Measurements from ENCODE around the gene APLNR.

Gene APLNR

DNA sequence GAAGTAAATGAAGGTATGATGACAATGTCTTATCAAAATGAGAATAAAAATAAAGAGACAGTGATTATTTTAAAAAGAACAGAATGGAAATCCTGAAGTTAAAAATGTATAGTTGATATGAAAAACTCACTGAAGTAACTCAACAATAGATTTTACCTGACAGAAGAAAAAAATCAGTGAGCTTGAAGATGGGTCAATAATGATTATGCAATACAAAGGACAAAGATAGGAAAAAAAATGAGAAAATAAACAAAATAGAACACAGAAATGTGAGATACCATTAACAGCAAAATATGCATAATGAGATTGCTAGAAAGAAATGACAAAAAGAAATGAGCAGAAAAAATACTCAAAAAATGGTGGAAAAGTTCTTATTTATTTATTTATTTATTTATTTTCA is 19.1 kb upstream of the APLNR start:
- H3K79me2 ChIP-seq (ENCODE audit: control insufficient read depth, insufficient read depth, low read length, poor library complexity) = no peaks in the 10 kb centered on the region
- peaks cover 5% of the 10 kb centered on the region for H3K79me1 ChIP-seq (ENCODE audit: low read length)
- DNase-seq = no peak
- no peak overlapping the region for H3K14ac ChIP-seq (ENCODE audit: low read length)
- no peak overlapping the region for H3K23ac ChIP-seq (ENCODE audit: low read length)
- H4K8ac ChIP-seq (ENCODE audit: low read depth, low read length) = no peak overlapping the region
- H2BK5ac ChIP-seq (ENCODE audit: low read depth, low read length, poor library complexity) = no peak overlapping the region
- H2AFZ ChIP-seq (ENCODE audit: insufficient read depth, low read length, poor library complexity) = no peak overlapping the region
- H3K9me3 ChIP-seq (ENCODE audit: insufficient read depth, low read depth, low read length) = no peaks in the 10 kb centered on the region
- H4K12ac ChIP-seq (ENCODE audit: low read depth, low read length) = no peak overlapping the region
- peaks cover 0 to 13% of the 10 kb centered on the region in 2 experiments for H3K4me1 ChIP-seq (ENCODE audit: control insufficient read depth in 1 of 2, insufficient read depth in 2 of 2, low read length in 2 of 2)
- no peak overlapping the region for H4K91ac ChIP-seq (ENCODE audit: low read depth, low read length)
- H2AK5ac ChIP-seq (ENCODE audit: low read length) = no peak overlapping the region
- H3K27me3 ChIP-seq (ENCODE audit: insufficient read depth, low read length) = no peaks in the 10 kb centered on the region
- no peak overlapping the region for H3K9ac ChIP-seq (ENCODE audit: low read length)
- no peak overlapping the region for H3K4me3 ChIP-seq (ENCODE audit: low read depth, low read length)
- H2BK120ac ChIP-seq (ENCODE audit: insufficient read depth, low read length, poor library complexity) = no peak overlapping the region
- no peak overlapping the region for H3K27ac ChIP-seq (ENCODE audit: low read depth, low read length)
- H3K4me2 ChIP-seq (ENCODE audit: low read length) = no peak overlapping the region
- H3K36me3 ChIP-seq (ENCODE audit: control insufficient read depth in 1 of 2, insufficient read depth in 2 of 2, low read length in 2 of 2) = no peaks in the 10 kb centered on the region
- no peak overlapping the region for H3K4ac ChIP-seq (ENCODE audit: low read depth, low read length)
- H3K18ac ChIP-seq (ENCODE audit: low read length) = no peak overlapping the region
- no peak overlapping the region for H2BK12ac ChIP-seq (ENCODE audit: low read length)

DNA sequence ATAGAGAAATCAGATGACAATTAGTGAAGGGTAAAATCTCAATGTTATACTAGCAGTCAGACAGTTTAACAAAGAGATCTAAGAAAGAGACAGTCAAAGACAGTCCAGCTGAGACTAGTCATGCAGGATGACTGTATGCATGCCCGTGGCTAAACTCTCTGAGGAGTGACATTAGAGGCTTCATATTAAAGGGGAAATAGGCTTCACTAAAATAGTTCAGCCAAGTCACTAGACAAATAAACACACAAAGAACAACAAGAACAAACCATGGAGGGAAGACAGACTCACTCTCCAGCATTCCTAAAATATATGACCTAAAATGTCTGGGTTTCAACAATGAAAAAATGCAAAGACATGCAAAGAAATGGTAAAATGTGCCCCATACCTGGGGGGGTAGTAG is 18.6 kb upstream of the APLNR start:
- Histone ChIP-seq H3K9me3 (ENCODE audit: insufficient read depth, low read depth, low read length) (no peaks in the 10 kb centered on the region), H3K9ac (ENCODE audit: low read length) (no peak overlapping the region), H3K4me2 (ENCODE audit: low read length) (no peak overlapping the region), H2AK5ac (ENCODE audit: low read length) (no peak overlapping the region), H4K8ac (ENCODE audit: low read depth, low read length) (no peak overlapping the region), H3K18ac (ENCODE audit: low read length) (no peak overlapping the region), H3K4me1 (ENCODE audit: control insufficient read depth in 1 of 2, insufficient read depth in 2 of 2, low read length in 2 of 2) (peaks cover 0 to 16% of the 10 kb centered on the region in 2 experiments), H3K79me1 (ENCODE audit: low read length) (peaks cover 7% of the 10 kb centered on the region), H2BK5ac (ENCODE audit: low read depth, low read length, poor library complexity) (no peak overlapping the region), H3K36me3 (ENCODE audit: control insufficient read depth in 1 of 2, insufficient read depth in 2 of 2, low read length in 2 of 2) (no peaks in the 10 kb centered on the region), H4K12ac (ENCODE audit: low read depth, low read length) (no peak overlapping the region), H3K27me3 (ENCODE audit: insufficient read depth, low read length) (no peaks in the 10 kb centered on the region), H3K27ac (ENCODE audit: low read depth, low read length) (peak overlapping the region; percentile 88), H3K14ac (ENCODE audit: low read length) (no peak overlapping the region), H3K79me2 (ENCODE audit: control insufficient read depth, insufficient read depth, low read length, poor library complexity) (no peaks in the 10 kb centered on the region), H2BK120ac (ENCODE audit: insufficient read depth, low read length, poor library complexity) (no peak overlapping the region), H4K91ac (ENCODE audit: low read depth, low read length) (no peak overlapping the region), H3K23ac (ENCODE audit: low read length) (no peak overlapping the region), H2AFZ (ENCODE audit: insufficient read depth, low read length, poor library complexity) (no peak overlapping the region), H2BK12ac (ENCODE audit: low read length) (no peak overlapping the region), H3K4ac (ENCODE audit: low read depth, low read length) (no peak overlapping the region), H3K4me3 (ENCODE audit: low read depth, low read length) (no peak overlapping the region)
- peak; percentile 58 to 84 for DNase-seq
- no CpG with 5 or more reads among the region's 1 CpG for WGBS (ENCODE audit: extremely low coverage, insufficient coverage, insufficient read length)

DNA sequence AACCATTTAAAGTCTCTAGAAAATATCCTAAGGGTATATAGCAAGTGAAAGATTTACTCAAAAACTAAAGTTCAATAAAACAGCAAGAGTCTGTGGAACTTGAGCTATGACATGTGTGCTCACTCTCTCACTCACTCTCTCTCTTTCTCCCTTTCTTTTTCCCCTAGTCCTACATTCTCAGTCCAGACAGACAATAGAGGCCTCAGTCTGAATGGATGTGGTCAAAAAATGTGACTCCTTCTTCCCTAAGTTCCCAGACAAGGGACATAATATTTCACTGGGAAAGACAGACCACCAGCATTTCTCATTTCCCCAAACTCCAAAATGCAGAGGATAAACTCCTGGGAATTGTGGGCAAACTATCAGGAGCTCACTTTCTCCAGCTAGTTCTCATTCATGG is 17.6 kb upstream of the APLNR start:
- DNase-seq = no peak
- no peak overlapping the region for H4K12ac ChIP-seq (ENCODE audit: low read depth, low read length)
- peak overlapping the region; percentile 82 for H4K91ac ChIP-seq (ENCODE audit: low read depth, low read length)
- peaks cover 7% of the 10 kb centered on the region for H3K79me1 ChIP-seq (ENCODE audit: low read length)
- H4K8ac ChIP-seq (ENCODE audit: low read depth, low read length) = peak overlapping the region; percentile 26
- H2BK12ac ChIP-seq (ENCODE audit: low read length) = peak overlapping the region; percentile 15
- H2AK5ac ChIP-seq (ENCODE audit: low read length) = peak overlapping the region; percentile 54
- H3K18ac ChIP-seq (ENCODE audit: low read length) = no peak overlapping the region
- no peaks in the 10 kb centered on the region for H3K27me3 ChIP-seq (ENCODE audit: insufficient read depth, low read length)
- H3K9me3 ChIP-seq (ENCODE audit: insufficient read depth, low read depth, low read length) = no peaks in the 10 kb centered on the region
- peaks cover 0 to 16% of the 10 kb centered on the region in 2 experiments for H3K4me1 ChIP-seq (ENCODE audit: control insufficient read depth in 1 of 2, insufficient read depth in 2 of 2, low read length in 2 of 2)
- peak overlapping the region; percentile 29 for H3K14ac ChIP-seq (ENCODE audit: low read length)
- H3K27ac ChIP-seq (ENCODE audit: low read depth, low read length) = peak overlapping the region; percentile 88
- no peak overlapping the region for H3K4me3 ChIP-seq (ENCODE audit: low read depth, low read length)
- peak overlapping the region; percentile 39 for H3K4ac ChIP-seq (ENCODE audit: low read depth, low read length)
- H3K36me3 ChIP-seq (ENCODE audit: control insufficient read depth in 1 of 2, insufficient read depth in 2 of 2, low read length in 2 of 2) = no peaks in the 10 kb centered on the region
- no peak overlapping the region for H2AFZ ChIP-seq (ENCODE audit: insufficient read depth, low read length, poor library complexity)
- H2BK5ac ChIP-seq (ENCODE audit: low read depth, low read length, poor library complexity) = peak overlapping the region; percentile 82
- H3K4me2 ChIP-seq (ENCODE audit: low read length) = no peak overlapping the region
- H2BK120ac ChIP-seq (ENCODE audit: insufficient read depth, low read length, poor library complexity) = peak overlapping the region; percentile 82
- no peak overlapping the region for H3K9ac ChIP-seq (ENCODE audit: low read length)
- H3K23ac ChIP-seq (ENCODE audit: low read length) = no peak overlapping the region
- H3K79me2 ChIP-seq (ENCODE audit: control insufficient read depth, insufficient read depth, low read length, poor library complexity) = no peaks in the 10 kb centered on the region

DNA sequence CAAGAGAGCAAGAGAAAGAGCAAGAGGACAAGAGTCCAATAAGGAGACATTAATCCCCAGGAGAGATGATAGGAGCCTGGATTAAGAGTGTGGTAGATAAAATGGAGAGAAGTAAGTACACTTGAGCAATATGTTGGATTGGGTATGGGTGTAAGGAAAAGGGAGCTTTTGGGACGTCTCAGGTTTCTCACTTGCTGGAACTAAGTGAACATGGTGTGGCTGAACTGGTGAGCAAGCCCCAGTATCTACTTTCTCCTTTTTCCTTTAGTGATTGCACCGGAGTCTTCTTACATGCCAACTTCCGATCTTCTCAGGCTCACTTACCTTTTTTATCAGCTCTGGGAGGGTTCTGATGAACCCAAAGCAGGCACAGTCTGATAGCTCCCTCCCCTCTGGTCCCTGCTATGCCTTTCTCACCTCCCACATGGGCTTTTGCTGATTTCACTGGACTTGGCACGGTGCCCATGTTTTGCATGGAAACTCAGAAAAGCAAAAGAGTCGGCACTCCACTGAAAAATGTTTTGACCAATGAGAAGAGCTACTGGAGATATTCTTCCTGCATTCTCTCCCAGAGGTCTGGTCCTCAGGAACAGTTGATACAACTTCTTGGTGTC is 14.5 kb upstream of the APLNR start:
- WGBS (ENCODE audit: extremely low coverage, insufficient coverage, insufficient read length) = no CpG with 5 or more reads among the region's 5 CpGs
- Histone ChIP-seq H3K14ac (ENCODE audit: low read length) (no peak overlapping the region), H3K4me3 (ENCODE audit: low read depth, low read length) (no peak overlapping the region), H3K4ac (ENCODE audit: low read depth, low read length) (no peak overlapping the region), H2BK120ac (ENCODE audit: insufficient read depth, low read length, poor library complexity) (no peak overlapping the region), H3K23ac (ENCODE audit: low read length) (no peak overlapping the region), H3K36me3 (ENCODE audit: control insufficient read depth in 1 of 2, insufficient read depth in 2 of 2, low read length in 2 of 2) (no peaks in the 10 kb centered on the region), H4K8ac (ENCODE audit: low read depth, low read length) (no peak overlapping the region), H2AK5ac (ENCODE audit: low read length) (no peak overlapping the region), H4K91ac (ENCODE audit: low read depth, low read length) (peak overlapping the region; percentile 77), H3K27me3 (ENCODE audit: insufficient read depth, low read length) (no peaks in the 10 kb centered on the region), H3K27ac (ENCODE audit: low read depth, low read length) (no peak overlapping the region), H3K9ac (ENCODE audit: low read length) (no peak overlapping the region), H3K79me1 (ENCODE audit: low read length) (peaks cover 7% of the 10 kb centered on the region), H3K79me2 (ENCODE audit: control insufficient read depth, insufficient read depth, low read length, poor library complexity) (no peaks in the 10 kb centered on the region), H3K18ac (ENCODE audit: low read length) (no peak overlapping the region), H3K9me3 (ENCODE audit: insufficient read depth, low read depth, low read length) (no peaks in the 10 kb centered on the region), H2BK12ac (ENCODE audit: low read length) (no peak overlapping the region), H2AFZ (ENCODE audit: insufficient read depth, low read length, poor library complexity) (no peak overlapping the region), H3K4me2 (ENCODE audit: low read length) (no peak overlapping the region), H4K12ac (ENCODE audit: low read depth, low read length) (no peak overlapping the region), H2BK5ac (ENCODE audit: low read depth, low read length, poor library complexity) (no peak overlapping the region), H3K4me1 (ENCODE audit: control insufficient read depth in 1 of 2, insufficient read depth in 2 of 2, low read length in 2 of 2) (peaks cover 0 to 19% of the 10 kb centered on the region in 2 experiments)
- DNase-seq = no peak

Data from trophoblast cell (in vitro differentiated cells and primary cell).